Measurements from ENCODE around the gene RFX8.

Gene RFX8

DNA sequence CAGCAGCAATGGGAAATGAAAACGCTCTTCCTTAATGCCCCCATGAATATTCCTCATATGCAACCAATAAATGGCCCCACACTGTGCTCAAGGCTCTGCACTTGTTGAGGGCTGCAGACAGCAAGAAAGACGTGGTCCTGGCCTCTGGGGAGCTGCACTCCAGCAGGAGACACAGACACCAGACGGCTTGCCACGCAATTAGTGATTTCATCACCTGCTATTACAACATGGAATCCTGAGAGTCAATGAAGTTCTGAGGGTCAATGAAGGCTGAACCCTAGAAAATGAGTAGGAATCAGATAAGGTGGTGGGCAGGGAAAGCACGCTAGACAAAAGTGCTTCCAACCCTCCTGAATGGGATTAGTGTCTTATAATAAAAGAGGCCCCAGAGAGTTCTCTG lies 106.5 kb downstream of the RFX8 start:
- Histone ChIP-seq H3K9ac (ENCODE audit: low read length) (no peak overlapping the region), H3K36me3 (ENCODE audit: control insufficient read depth, insufficient read depth, low read length) (no peaks in the 10 kb centered on the region), H3K23ac (ENCODE audit: low read length) (no peak overlapping the region), H3K4ac (ENCODE audit: low read depth, low read length) (no peak overlapping the region), H2BK120ac (ENCODE audit: low read depth, low read length) (no peak overlapping the region), H3K4me3 (ENCODE audit: low read length) (no peak overlapping the region), H3K4me1 (ENCODE audit: control insufficient read depth, low read depth, low read length) (no peaks in the 10 kb centered on the region), H2BK5ac (ENCODE audit: low read length) (no peak overlapping the region), H3K4me2 (ENCODE audit: low read length) (no peak overlapping the region), H2AK5ac (ENCODE audit: low read length) (no peak overlapping the region), H3K79me1 (ENCODE audit: low read length) (no peaks in the 10 kb centered on the region), H4K8ac (ENCODE audit: low read depth, low read length) (no peak overlapping the region), H3K27ac (ENCODE audit: low read depth, low read length) (no peak overlapping the region), H4K5ac (ENCODE audit: low read length) (no peak overlapping the region), H2BK15ac (replicated peaks; ENCODE audit: low read depth) (no peak overlapping the region), H3K18ac (ENCODE audit: low read length) (no peak overlapping the region), H3K56ac (ENCODE audit: low read length) (no peak overlapping the region), H3K79me2 (ENCODE audit: control insufficient read depth, insufficient read depth, low read length) (no peaks in the 10 kb centered on the region), H3K27me3 (ENCODE audit: insufficient read depth, low read length, poor library complexity) (no peaks in the 10 kb centered on the region)
- no peak for DNase-seq
- no CpG with 5 or more reads among the region's 5 CpGs for WGBS (ENCODE audit: extremely low coverage, insufficient coverage, low lambda C conversion rate)

GRCh38 chr2:101367508-101367907 lies 107.4 kb downstream of the RFX8 start:
- Histone ChIP-seq H2BK5ac (ENCODE audit: low read length) (no peak overlapping the region), H4K5ac (ENCODE audit: low read length) (no peak overlapping the region), H3K56ac (ENCODE audit: low read length) (no peak overlapping the region), H3K27ac (ENCODE audit: low read depth, low read length) (no peak overlapping the region), H3K4ac (ENCODE audit: low read depth, low read length) (no peak overlapping the region), H3K79me1 (ENCODE audit: low read length) (no peaks in the 10 kb centered on the region), H3K18ac (ENCODE audit: low read length) (no peak overlapping the region), H2BK120ac (ENCODE audit: low read depth, low read length) (no peak overlapping the region), H3K79me2 (ENCODE audit: control insufficient read depth, insufficient read depth, low read length) (no peaks in the 10 kb centered on the region), H3K4me3 (ENCODE audit: low read length) (no peak overlapping the region), H3K23ac (ENCODE audit: low read length) (no peak overlapping the region), H3K4me1 (ENCODE audit: control insufficient read depth, low read depth, low read length) (no peaks in the 10 kb centered on the region), H3K4me2 (ENCODE audit: low read length) (no peak overlapping the region), H2AK5ac (ENCODE audit: low read length) (no peak overlapping the region), H4K8ac (ENCODE audit: low read depth, low read length) (no peak overlapping the region), H3K36me3 (ENCODE audit: control insufficient read depth, insufficient read depth, low read length) (no peaks in the 10 kb centered on the region), H2BK15ac (replicated peaks; ENCODE audit: low read depth) (no peak overlapping the region), H3K27me3 (ENCODE audit: insufficient read depth, low read length, poor library complexity) (no peaks in the 10 kb centered on the region), H3K9ac (ENCODE audit: low read length) (no peak overlapping the region)
- WGBS (ENCODE audit: extremely low coverage, insufficient coverage, low lambda C conversion rate) = no CpG with 5 or more reads among the region's 5 CpGs
- no peak for DNase-seq

DNA sequence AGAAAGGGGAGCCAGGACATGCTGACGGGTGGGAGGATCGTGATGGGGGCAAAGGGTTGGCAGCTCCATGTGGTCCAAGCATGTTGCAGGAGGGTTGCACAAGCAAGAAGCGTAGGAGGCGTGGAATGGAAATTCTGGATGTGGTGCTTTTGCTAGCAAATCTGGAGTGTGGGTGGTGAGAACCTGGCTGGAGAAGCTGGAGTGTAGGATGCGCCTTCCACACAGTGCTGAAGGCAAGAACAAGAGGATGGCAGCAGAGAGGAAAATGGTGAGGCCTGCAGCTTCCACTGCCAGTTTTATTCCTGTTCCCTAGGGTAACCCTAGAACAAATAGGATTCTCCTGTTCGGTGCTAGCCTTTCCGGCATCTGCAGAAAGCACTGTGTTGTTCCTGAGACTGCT lies 110.0 kb downstream of the RFX8 start:
- Histone ChIP-seq H3K56ac (ENCODE audit: low read length) (no peak overlapping the region), H3K4ac (ENCODE audit: low read depth, low read length) (no peak overlapping the region), H3K79me2 (ENCODE audit: control insufficient read depth, insufficient read depth, low read length) (no peaks in the 10 kb centered on the region), H3K18ac (ENCODE audit: low read length) (no peak overlapping the region), H2BK5ac (ENCODE audit: low read length) (no peak overlapping the region), H3K4me3 (ENCODE audit: low read length) (no peak overlapping the region), H2AK5ac (ENCODE audit: low read length) (no peak overlapping the region), H2BK15ac (replicated peaks; ENCODE audit: low read depth) (no peak overlapping the region), H3K27me3 (ENCODE audit: insufficient read depth, low read length, poor library complexity) (no peaks in the 10 kb centered on the region), H3K9ac (ENCODE audit: low read length) (no peak overlapping the region), H2BK120ac (ENCODE audit: low read depth, low read length) (no peak overlapping the region), H3K36me3 (ENCODE audit: control insufficient read depth, insufficient read depth, low read length) (no peaks in the 10 kb centered on the region), H4K8ac (ENCODE audit: low read depth, low read length) (no peak overlapping the region), H3K4me2 (ENCODE audit: low read length) (no peak overlapping the region), H3K79me1 (ENCODE audit: low read length) (no peaks in the 10 kb centered on the region), H3K23ac (ENCODE audit: low read length) (no peak overlapping the region), H3K27ac (ENCODE audit: low read depth, low read length) (no peak overlapping the region), H4K5ac (ENCODE audit: low read length) (no peak overlapping the region), H3K4me1 (ENCODE audit: control insufficient read depth, low read depth, low read length) (peaks cover 2% of the 10 kb centered on the region)
- no peak for DNase-seq
- WGBS (ENCODE audit: extremely low coverage, insufficient coverage, low lambda C conversion rate) = no CpG with 5 or more reads among the region's 7 CpGs

- no peak overlapping the region for H2BK15ac ChIP-seq (replicated peaks; ENCODE audit: low read depth)
- peaks cover 5% of the 10 kb centered on the region for H3K4me1 ChIP-seq (ENCODE audit: control insufficient read depth, low read depth, low read length)
- no peak overlapping the region for H2BK5ac ChIP-seq (ENCODE audit: low read length)
- H3K23ac ChIP-seq (ENCODE audit: low read length) = no peak overlapping the region
- no peak overlapping the region for H3K4me3 ChIP-seq (ENCODE audit: low read length)
- no peak overlapping the region for H3K4me2 ChIP-seq (ENCODE audit: low read length)
- no peak overlapping the region for H3K27ac ChIP-seq (ENCODE audit: low read depth, low read length)
- no peaks in the 10 kb centered on the region for H3K79me1 ChIP-seq (ENCODE audit: low read length)
- no peaks in the 10 kb centered on the region for H3K79me2 ChIP-seq (ENCODE audit: control insufficient read depth, insufficient read depth, low read length)
- no peak for DNase-seq
- H3K36me3 ChIP-seq (ENCODE audit: control insufficient read depth, insufficient read depth, low read length) = no peaks in the 10 kb centered on the region
- no peak overlapping the region for H4K5ac ChIP-seq (ENCODE audit: low read length)
- no peak overlapping the region for H3K18ac ChIP-seq (ENCODE audit: low read length)
- H3K4ac ChIP-seq (ENCODE audit: low read depth, low read length) = no peak overlapping the region
- H3K56ac ChIP-seq (ENCODE audit: low read length) = no peak overlapping the region
- H2BK120ac ChIP-seq (ENCODE audit: low read depth, low read length) = no peak overlapping the region
- WGBS (ENCODE audit: extremely low coverage, insufficient coverage, low lambda C conversion rate) = no CpG with 5 or more reads among the region's 4 CpGs
- H4K8ac ChIP-seq (ENCODE audit: low read depth, low read length) = no peak overlapping the region
- no peak overlapping the region for H2AK5ac ChIP-seq (ENCODE audit: low read length)
- no peak overlapping the region for H3K9ac ChIP-seq (ENCODE audit: low read length)
- H3K27me3 ChIP-seq (ENCODE audit: insufficient read depth, low read length, poor library complexity) = no peaks in the 10 kb centered on the region
Measured at GRCh38 chr2:101362777-101363176, 112.1 kb downstream of the RFX8 start.

DNA sequence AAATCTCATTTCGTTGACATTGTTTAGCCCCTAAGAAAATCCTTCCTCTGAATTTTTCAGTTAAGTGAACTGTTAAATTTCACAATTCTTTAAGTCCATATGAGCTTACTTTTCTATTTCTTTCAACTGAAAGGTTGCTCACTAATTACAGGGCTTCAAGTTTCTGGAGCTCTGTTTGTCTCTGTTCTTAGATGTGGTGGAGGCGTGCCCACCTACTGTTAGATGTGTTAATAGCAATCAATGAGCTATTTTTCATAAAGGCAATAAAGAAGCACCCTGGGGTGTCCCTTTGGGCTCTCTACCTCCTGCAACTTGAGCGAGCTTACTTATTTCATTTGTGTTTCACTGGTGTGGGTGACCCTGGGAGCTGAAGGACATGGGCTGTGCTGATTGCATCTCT lies 112.6 kb downstream of the RFX8 start:
- H2BK120ac ChIP-seq (ENCODE audit: low read depth, low read length) = no peak overlapping the region
- H3K79me2 ChIP-seq (ENCODE audit: control insufficient read depth, insufficient read depth, low read length) = no peaks in the 10 kb centered on the region
- no peak overlapping the region for H3K4me2 ChIP-seq (ENCODE audit: low read length)
- no peak overlapping the region for H3K56ac ChIP-seq (ENCODE audit: low read length)
- H3K27ac ChIP-seq (ENCODE audit: low read depth, low read length) = no peak overlapping the region
- H4K5ac ChIP-seq (ENCODE audit: low read length) = no peak overlapping the region
- H3K79me1 ChIP-seq (ENCODE audit: low read length) = no peaks in the 10 kb centered on the region
- H3K4me1 ChIP-seq (ENCODE audit: control insufficient read depth, low read depth, low read length) = peaks cover 5% of the 10 kb centered on the region
- H3K36me3 ChIP-seq (ENCODE audit: control insufficient read depth, insufficient read depth, low read length) = no peaks in the 10 kb centered on the region
- H3K4ac ChIP-seq (ENCODE audit: low read depth, low read length) = no peak overlapping the region
- no peak overlapping the region for H3K18ac ChIP-seq (ENCODE audit: low read length)
- no peaks in the 10 kb centered on the region for H3K27me3 ChIP-seq (ENCODE audit: insufficient read depth, low read length, poor library complexity)
- H4K8ac ChIP-seq (ENCODE audit: low read depth, low read length) = no peak overlapping the region
- no peak overlapping the region for H2BK15ac ChIP-seq (replicated peaks; ENCODE audit: low read depth)
- H3K4me3 ChIP-seq (ENCODE audit: low read length) = no peak overlapping the region
- WGBS (ENCODE audit: extremely low coverage, insufficient coverage, low lambda C conversion rate) = no CpG with 5 or more reads among the region's 3 CpGs
- H2AK5ac ChIP-seq (ENCODE audit: low read length) = no peak overlapping the region
- no peak overlapping the region for H3K9ac ChIP-seq (ENCODE audit: low read length)
- DNase-seq = no peak
- H3K23ac ChIP-seq (ENCODE audit: low read length) = no peak overlapping the region
- no peak overlapping the region for H2BK5ac ChIP-seq (ENCODE audit: low read length)

DNA sequence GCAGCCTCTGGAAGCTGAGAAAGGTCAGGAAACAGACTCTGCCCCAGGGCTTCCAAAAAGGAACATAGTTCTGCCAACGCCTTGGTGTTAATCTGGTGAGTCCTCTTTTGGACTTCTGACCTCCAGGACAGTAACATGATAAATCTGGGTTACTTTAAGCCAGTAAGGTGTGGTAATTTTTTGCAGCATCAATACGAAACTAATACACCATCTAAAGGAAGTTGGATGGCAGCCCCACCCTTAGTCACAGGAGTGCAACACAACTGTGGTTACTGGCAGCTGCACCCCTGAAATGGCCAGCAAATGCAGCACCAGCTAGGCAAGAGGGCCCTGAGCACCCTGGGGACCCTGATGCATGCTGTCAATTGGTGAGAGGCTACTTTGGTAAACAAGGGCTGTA lies 113.4 kb downstream of the RFX8 start:
- Histone ChIP-seq H3K27me3 (ENCODE audit: insufficient read depth, low read length, poor library complexity) (no peaks in the 10 kb centered on the region), H3K23ac (ENCODE audit: low read length) (no peak overlapping the region), H2AK5ac (ENCODE audit: low read length) (no peak overlapping the region), H3K36me3 (ENCODE audit: control insufficient read depth, insufficient read depth, low read length) (no peaks in the 10 kb centered on the region), H2BK5ac (ENCODE audit: low read length) (no peak overlapping the region), H3K4ac (ENCODE audit: low read depth, low read length) (no peak overlapping the region), H3K9ac (ENCODE audit: low read length) (no peak overlapping the region), H4K5ac (ENCODE audit: low read length) (no peak overlapping the region), H2BK15ac (replicated peaks; ENCODE audit: low read depth) (no peak overlapping the region), H3K79me2 (ENCODE audit: control insufficient read depth, insufficient read depth, low read length) (no peaks in the 10 kb centered on the region), H3K4me1 (ENCODE audit: control insufficient read depth, low read depth, low read length) (peaks cover 5% of the 10 kb centered on the region), H3K27ac (ENCODE audit: low read depth, low read length) (no peak overlapping the region), H3K56ac (ENCODE audit: low read length) (no peak overlapping the region), H3K18ac (ENCODE audit: low read length) (no peak overlapping the region), H3K79me1 (ENCODE audit: low read length) (no peaks in the 10 kb centered on the region), H3K4me2 (ENCODE audit: low read length) (no peak overlapping the region), H3K4me3 (ENCODE audit: low read length) (no peak overlapping the region), H4K8ac (ENCODE audit: low read depth, low read length) (no peak overlapping the region), H2BK120ac (ENCODE audit: low read depth, low read length) (no peak overlapping the region)
- WGBS (ENCODE audit: extremely low coverage, insufficient coverage, low lambda C conversion rate) = no CpG with 5 or more reads among the region's 2 CpGs
- DNase-seq = no peak
